Ovary (tissue), 9 donors: Measurements from ENCODE around the gene DAW1. TPM values are rescaled to one million over a fixed set of nuclear protein-coding genes. Genes with fewer than 3 reads are reported as not detected.

ENCODE experiments used
- DNase-seq, 5 donors: peaks; one replicate each; pipeline ENCODE4 v3.0.0-alpha.2; 2019 to 2020
- H3K27ac ChIP-seq, 2 donors: fragments of 200-600 bp; one replicate each; pipeline versions ENCODE4 v1.5.1 to v1.8.0; 2019 to 2022
- H3K27me3 ChIP-seq: fragments of 200-600 bp; one replicate; pipeline ENCODE4 v1.8.0; 2022
- H3K36me3 ChIP-seq: fragments of 200-600 bp; sonication (generic); one replicate; pipeline ENCODE4 v1.5.1; 2019
- H3K4me1 ChIP-seq: one replicate; pipeline ENCODE4 v1.8.1; 2013; ENCODE audit warnings: mild to moderate bottlenecking, moderate library complexity; ENCODE audit not compliant: insufficient read depth
- H3K4me3 ChIP-seq: fragments of 200-600 bp; sonication (generic); one replicate; pipeline ENCODE4 v1.5.1; 2017
- H3K9me3 ChIP-seq, 2 donors: fragments of 200-600 bp in 1 of 2; sonication (generic) in 1 of 2; one replicate each; pipeline versions ENCODE4 v1.5.1 to v1.8.1; 2013 to 2019; ENCODE audit warnings: mild to moderate bottlenecking in 1 of 2, moderate library complexity in 1 of 2
- EP300 ChIP-seq: sonication (generic); formaldehyde crosslinking; IDR thresholded peaks from one replicate; pipeline ENCODE4 v1.6.1; 2017; ENCODE audit warnings: antibody characterized with exemption
- POLR2A ChIP-seq: fragments of 450-650 bp; IDR thresholded peaks from one replicate; pipeline ENCODE4 v1.6.1; 2017; ENCODE audit warnings: antibody characterized with exemption, mild to moderate bottlenecking, moderate library complexity
- WGBS, 3 donors: extraction: QIAGEN DNeasy Blood & Tissue Kit in 1 of 3; methylation state at CpG; one replicate each; pipeline versions ENCODE4 v1.1.5 to v1.1.7; 2013 to 2017; 5-methylcytosine and 5-hydroxymethylcytosine counted together
- intact Hi-C, 4 donors: fragments of 100-400 bp; cut with DNase I; formaldehyde crosslinking; loops; one replicate each; pipeline versions ENCODE4 v1.11.0 to v1.15.1; 2022 to 2023
- polyA plus RNA-seq, 2 donors: library from polyadenylated mRNA; stranded (reverse); fragments of 200-250 nt in 1 of 2; fragments of 350-450 nt in 1 of 2; fragmentation: Illumina TruSeq in 1 of 2; extraction: RNeasy Lipid Tissue Mini Kit (QIAGEN cat#74804) in 1 of 2; gene quantifications; one replicate each; pipeline ENCODE4 v1.2.3, GENCODE V29; 2013 to 2014
- small RNA-seq: library from RNA; depleted of rRNA; stranded (forward); fragments of <200 nt; gene quantifications from one replicate; pipeline ENCODE3, GENCODE V24; 2016
- total RNA-seq, 7 donors: library from RNA; depleted of rRNA in 2 of 7; stranded (reverse); fragments of >200 nt in 2 of 7; fragmentation: NEBNext Ultra II Directional in 3 of 7; extraction: Animal tissue kit (Norgen Biotek cat#: 25700) in 3 of 7; gene quantifications; one replicate each; pipeline versions ENCODE4 v1.1.0 to v1.2.4, GENCODE V29; 2016 to 2023
- TF ChIP-seq, protein P1 (sequence below), 3 donors: fragments of 450-650 bp in 2 of 3; fragments of 200-600 bp in 1 of 3; IDR thresholded peaks; one replicate each; pipeline versions ENCODE4 v1.5.1 to v1.8.0; 2016 to 2022; ENCODE audit warnings: antibody characterized with exemption in 3 of 3, mild to moderate bottlenecking in 1 of 3
- donor health status: DM: no; HTN: no; CAD: no; lungs with moderate emphysema.
- donor health status: DM: no; HTN: no; CAD: no.
- donor health status: Bipolar disorder and iron deficiency.
- donor health status: DM: yes; HTN: yes; CAD: no.
- donor health status: DM: no; HTN: no; CAD: no.
- donor health status: DM: yes; HTN: yes; CAD: no.

DAW1 gene
- total and polyA plus RNA-seq, 9 donors, result 0.11 to 4.6 (median 0.62) TPM; not detected in 2

DNA sequence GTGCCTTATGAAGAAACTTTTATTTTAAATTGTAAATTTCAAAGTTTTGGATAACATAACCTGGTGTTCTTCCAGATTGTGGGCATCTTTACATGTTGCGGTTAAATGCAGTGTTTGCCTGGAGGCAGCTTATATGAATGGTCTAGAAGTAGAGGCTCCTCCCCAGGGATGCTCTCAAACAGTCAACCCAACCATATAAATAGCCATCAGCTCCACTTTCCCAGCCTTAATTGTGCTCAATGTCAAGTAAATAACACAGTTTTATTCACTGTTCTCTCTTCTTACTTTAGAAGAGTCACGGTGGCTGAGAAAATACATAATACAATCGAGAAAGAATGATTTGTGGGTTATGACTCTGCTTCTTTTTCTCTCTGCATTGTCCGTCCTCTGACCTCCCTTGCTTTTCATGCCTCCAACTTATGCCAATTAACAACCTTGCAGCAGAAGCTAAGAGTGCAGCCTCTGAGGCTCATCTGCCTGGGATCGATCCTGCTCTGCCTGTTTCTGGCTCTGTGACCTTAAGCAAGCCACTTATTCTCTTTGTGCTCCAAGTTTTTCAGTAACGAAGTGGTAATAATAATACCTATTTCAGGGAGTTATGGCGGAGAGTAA, 100.3 kb downstream of the DAW1 start:
- H3K27ac ChIP-seq, result no peak overlapping the region
- no peak for DNase-seq
- WGBS, 3 donors, result 77 to 82% (median 81%) methylated on average over 7 of the region's 7 CpGs
- H3K4me3 ChIP-seq, result no peak overlapping the region
- no peaks in the 10 kb centered on the region for H3K27me3 ChIP-seq
- no peaks in the 10 kb centered on the region for H3K4me1 ChIP-seq
- TF ChIP-seq, protein P1, sequence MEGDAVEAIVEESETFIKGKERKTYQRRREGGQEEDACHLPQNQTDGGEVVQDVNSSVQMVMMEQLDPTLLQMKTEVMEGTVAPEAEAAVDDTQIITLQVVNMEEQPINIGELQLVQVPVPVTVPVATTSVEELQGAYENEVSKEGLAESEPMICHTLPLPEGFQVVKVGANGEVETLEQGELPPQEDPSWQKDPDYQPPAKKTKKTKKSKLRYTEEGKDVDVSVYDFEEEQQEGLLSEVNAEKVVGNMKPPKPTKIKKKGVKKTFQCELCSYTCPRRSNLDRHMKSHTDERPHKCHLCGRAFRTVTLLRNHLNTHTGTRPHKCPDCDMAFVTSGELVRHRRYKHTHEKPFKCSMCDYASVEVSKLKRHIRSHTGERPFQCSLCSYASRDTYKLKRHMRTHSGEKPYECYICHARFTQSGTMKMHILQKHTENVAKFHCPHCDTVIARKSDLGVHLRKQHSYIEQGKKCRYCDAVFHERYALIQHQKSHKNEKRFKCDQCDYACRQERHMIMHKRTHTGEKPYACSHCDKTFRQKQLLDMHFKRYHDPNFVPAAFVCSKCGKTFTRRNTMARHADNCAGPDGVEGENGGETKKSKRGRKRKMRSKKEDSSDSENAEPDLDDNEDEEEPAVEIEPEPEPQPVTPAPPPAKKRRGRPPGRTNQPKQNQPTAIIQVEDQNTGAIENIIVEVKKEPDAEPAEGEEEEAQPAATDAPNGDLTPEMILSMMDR (IDR thresholded peaks at IDR 0.05), result no peak
- TF ChIP-seq EP300, result no peak
- no peak for TF ChIP-seq POLR2A
- H3K36me3 ChIP-seq, result no peaks in the 10 kb centered on the region
- H3K9me3 ChIP-seq, result no peaks in the 10 kb centered on the region
- intact Hi-C loops, result no loop called here

DNA sequence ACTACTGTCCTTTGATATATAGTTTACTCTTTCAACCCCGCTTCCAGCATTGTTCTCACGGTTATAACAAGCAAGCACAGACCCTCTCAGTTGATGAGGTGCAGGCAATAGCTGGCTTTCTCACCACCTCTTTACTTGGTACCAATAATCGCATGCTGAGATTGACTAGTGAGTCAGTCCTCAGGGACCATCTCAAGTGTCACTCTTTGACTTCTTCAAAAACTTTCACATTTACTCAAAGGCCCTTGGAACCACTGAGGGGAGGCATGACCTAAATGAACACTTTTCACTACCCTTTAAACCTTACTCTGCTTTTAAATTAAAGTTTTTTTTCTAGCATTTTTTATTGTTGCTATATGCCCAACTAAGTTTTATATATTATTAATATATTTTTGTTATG, 101.8 kb downstream of the DAW1 start:
- TF ChIP-seq EP300 (no peak), POLR2A (no peak)
- TF ChIP-seq, protein P1 (IDR thresholded peaks at IDR 0.05), result no peak
- Histone ChIP-seq H3K4me3 (no peak overlapping the region), H3K9me3 (no peaks in the 10 kb centered on the region), H3K36me3 (no peaks in the 10 kb centered on the region), H3K4me1 (no peaks in the 10 kb centered on the region), H3K27ac (no peak overlapping the region), H3K27me3 (no peaks in the 10 kb centered on the region)
- 82 to 92% (median 86%) methylated on average over 3 of the region's 3 CpGs for WGBS, 3 donors
- DNase-seq, result no peak
- intact Hi-C loops, result no loop called here

Small RNA genes lying within 50 kb of the gene (small RNA-seq; reads per million reads assigned to genes)
- not detected for gene RF00402

Other genes starting within 250 kb of the DAW1 start
- gene SCYGR5, start 204.8 kb upstream of the DAW1 start, total RNA-seq, result not detected
- not detected for gene SCYGR5, start 204.8 kb upstream of the DAW1 start, polyA plus RNA-seq
- 1 to 10 TPM; 1.3 to 5.6 (median 2.8) TPM for gene SLC19A3, start 153.6 kb upstream of the DAW1 start, total RNA-seq
- gene SLC19A3, start 153.6 kb upstream of the DAW1 start, polyA plus RNA-seq, result 1 to 10 TPM in 1 of 2 donors, under 1 TPM in 1; 0.73 to 2.9 TPM
- not detected for gene SCYGR6, start 146.9 kb upstream of the DAW1 start, total RNA-seq
- gene SCYGR6, start 146.9 kb upstream of the DAW1 start, polyA plus RNA-seq, result not detected
- gene SCYGR7, start 143.3 kb upstream of the DAW1 start, total RNA-seq, result not detected
- not detected for gene SCYGR7, start 143.3 kb upstream of the DAW1 start, polyA plus RNA-seq
- gene SCYGR8, start 125.7 kb upstream of the DAW1 start, total RNA-seq, result not detected
- gene SCYGR8, start 125.7 kb upstream of the DAW1 start, polyA plus RNA-seq, result not detected
- 1 to 10 TPM in 1 of 7 donors, under 1 TPM in 1, not detected in 5; 0.43 to 6.4 TPM for gene CCL20, start 57.8 kb upstream of the DAW1 start, total RNA-seq
- 1 to 10 TPM in 1 of 2 donors, under 1 TPM in 1; 0.65 to 4.9 TPM for gene CCL20, start 57.8 kb upstream of the DAW1 start, polyA plus RNA-seq